ENCODE measurements around the gene DUSP28.

The DUSP28 gene

DNA sequence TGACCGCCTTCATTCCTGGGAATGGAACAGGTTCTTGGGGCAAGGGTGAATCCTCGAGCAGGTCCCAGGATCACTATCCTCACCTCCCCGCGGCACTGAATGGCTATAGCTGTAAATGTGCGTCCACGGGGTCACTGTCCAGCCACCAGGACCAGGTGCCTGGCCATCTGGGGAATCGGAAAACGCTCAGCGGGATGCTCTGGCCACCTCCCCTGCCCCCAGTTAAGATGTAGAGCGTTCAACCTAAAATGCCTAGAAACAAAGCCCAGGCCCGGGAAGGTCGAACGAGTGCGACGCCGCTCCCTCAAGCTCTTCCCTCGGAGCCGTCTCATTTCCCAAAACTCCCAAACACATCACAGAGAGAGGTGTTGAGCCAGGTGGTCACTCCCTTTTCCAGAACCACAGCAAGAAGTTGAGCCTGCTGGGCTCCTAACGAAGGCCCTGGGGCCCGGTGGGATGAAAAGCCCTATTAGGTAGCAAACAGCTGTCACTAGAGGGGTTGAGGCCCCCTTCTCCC is 25.6 kb downstream of the DUSP28 start:
- DNase-seq (ENCODE audit: low read depth in 3 of 3): no peak

DNA sequence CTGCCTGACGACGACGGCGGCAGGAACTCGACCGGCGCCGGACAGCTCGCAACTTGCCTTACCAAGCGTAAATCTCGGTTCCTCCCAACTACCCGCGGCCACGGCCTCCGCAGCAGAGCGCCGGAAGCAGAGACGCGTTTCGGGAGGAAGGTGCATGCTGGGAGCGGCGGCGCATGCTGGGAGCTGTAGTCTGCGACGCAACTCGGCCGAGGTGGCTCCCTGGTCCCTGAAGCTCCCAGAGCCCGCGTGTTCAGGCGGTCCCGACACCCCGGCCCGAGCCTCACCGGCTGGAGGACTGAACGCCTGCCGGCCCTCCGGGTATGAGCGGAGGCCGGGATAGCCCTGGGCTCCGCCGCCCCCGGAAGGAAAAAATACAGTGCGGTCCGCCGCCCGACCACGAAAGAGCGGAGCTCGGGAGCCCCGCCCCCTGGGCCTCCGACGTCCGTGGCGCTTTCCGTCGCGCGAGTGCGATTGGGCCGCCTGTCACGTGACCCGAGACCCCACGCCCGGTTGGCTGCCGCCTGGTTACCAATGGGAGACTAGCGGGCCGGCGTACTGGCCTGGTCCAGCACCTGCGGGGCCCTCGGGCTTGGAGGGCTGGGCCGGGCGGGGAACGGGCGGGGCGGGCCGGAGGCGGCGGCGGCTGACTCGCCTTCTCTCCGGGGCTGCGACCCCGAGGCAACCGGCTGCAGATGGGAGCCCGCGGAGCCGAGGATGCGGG is 26.2 kb downstream of the DUSP28 start, which contains the start of gene CAPN10:
CAPN10 (plus strand) TSS at position 537 of the 721 bp plus-strand sequence; CDS start at position 715, 178 bp downstream.
- peak; percentile 93 to 97 (median 93) for DNase-seq (ENCODE audit: low read depth in 3 of 3)

DNA sequence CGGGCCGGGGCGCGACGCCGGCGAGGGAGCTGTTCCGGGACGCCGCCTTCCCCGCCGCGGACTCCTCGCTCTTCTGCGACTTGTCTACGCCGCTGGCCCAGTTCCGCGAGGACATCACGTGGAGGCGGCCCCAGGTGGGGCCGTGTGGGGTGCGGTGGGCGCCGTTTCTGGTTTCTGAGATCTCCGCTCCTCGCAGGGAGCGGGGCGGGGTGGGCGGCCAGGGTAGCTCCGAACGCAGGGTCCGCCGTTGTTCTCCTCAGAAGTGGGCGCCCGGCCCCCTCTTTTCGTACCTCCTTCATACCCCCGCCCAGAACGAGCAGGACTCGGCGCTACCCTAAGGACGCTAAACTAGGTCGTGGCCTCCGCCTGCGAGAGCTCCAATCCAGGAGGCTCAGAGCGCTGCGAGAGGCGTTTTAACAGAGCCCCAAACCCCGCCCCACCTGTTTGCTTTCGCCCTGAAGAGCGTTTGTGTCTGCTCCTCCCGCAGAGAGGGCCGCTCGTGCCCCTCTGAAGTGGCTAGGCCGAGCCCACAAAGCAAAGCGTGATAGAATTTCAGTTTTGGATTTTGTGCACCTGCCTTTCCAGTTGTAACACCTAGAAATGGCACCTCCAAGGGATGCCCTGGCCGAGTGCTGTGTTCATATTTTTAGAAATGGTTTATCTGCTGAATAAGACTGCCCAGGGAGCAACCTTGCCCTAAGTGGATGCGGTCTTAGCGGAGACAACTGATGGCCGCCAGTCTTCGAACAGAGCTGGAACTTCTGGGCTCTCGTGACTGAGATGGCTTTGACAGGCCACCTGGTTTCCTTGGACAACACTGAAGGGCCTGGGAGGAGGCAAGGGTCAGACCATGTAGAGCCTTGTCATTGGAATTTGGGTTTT is 27.0 kb downstream of the DUSP28 start:
- DNase-seq (ENCODE audit: low read depth in 3 of 3): peak in 1 of 3 donors; percentile 52

DNA sequence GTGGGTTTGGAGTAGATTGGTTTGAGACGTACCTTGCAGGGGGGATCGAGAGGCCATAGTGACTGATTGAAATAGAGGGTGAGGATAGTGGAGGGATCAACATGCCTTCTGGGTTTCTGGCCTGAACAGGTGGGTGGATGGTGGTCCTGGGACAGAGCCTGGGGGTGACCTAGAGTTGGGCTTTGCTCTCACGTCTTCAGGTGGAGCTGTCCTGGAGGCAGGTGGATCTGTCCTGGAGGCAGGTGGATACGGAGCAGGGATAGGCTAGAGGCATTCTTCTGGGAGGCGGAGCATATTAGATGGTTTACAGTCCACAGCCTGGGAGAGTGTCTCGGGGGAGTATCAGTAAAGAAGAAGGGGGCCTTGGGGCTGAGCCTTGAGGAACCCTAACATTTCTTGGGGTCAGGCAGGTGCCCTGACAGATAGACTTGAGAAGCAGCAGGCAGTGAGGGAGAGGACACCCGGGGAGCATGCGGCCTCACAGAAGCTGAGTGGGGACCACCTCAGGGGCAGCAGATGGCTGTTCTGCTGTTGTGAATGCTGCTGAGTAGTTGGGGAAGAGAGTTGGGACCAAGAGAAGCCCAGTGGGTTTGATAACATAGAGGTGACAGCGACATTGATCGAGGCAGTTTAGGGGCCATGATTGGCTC is 28.0 kb downstream of the DUSP28 start:
- DNase-seq (ENCODE audit: low read depth in 3 of 3): no peak

DNA sequence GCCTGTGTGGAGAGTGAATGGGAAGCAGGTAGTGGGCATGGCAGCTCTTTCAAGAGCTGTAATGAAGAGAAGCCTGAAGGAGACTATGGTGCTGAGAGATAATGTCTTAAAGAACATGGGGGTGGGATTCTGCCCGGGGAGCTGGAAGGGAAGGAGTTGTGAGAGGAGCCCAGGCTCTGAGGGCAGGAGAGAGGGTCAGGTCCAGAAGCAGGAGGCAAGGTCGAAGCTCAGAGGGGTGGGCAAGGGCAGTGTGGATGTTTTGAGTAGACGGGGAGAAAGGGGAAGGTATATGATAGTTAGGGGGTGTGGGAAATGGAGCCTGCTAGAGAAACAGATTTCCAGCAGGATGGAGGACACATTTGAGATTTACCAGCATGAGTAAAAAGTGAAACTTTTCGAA is 28.5 kb downstream of the DUSP28 start:
- no peak for DNase-seq (ENCODE audit: low read depth in 3 of 3)

DNA sequence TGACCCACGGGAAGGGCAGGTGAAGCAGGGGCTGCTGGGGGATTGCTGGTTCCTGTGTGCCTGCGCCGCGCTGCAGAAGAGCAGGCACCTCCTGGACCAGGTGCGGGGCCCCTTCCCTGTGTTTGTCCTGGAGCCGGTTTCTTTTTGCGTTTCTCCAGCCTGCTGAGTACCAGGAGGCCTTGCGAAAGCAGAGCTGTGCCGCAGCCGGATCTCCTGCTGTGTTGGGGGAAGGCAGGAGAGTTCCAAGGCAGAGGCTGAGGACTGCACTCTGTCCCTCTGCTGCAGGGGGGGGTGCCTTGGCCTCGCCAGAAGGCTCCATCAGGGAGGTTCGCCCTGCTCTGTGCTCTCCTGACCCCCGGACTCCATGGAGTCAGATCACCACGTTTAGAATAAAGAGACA is 29.2 kb downstream of the DUSP28 start:
- DNase-seq (ENCODE audit: low read depth in 3 of 3): no peak

DNA sequence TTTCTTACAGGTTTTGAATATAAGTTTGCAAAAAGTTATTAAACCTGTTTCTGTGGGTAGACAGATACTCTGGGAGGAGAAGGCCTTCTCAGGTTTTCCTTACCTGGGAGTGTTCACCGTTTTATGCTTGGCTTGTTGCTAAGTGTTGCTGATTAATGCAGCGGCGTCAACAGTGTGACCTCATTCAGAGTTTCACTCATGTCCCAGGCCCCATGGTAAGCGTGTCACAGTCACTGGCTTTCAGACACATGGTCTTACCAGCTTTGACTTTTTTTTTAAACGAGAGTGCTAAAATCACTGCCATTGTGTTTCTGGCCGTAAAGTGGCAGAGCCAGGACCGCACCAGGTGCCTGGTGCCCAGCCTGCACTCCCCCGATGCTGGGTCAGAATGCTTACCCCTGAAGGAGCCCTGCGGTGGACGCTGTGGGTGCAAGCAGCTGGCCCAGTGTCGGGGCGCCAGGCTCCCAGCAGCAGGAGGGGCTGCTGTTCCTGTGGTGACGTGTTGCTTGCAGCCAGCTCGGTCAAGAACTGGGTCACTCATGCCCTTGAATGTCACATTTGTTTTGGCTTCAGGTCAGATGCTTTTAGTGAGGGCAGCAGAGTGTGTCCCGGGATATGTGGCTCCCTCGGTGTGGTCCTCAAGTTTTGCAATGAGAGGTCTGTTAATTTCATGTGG is 29.8 kb downstream of the DUSP28 start:
- no peak for DNase-seq (ENCODE audit: low read depth in 3 of 3)

DNA sequence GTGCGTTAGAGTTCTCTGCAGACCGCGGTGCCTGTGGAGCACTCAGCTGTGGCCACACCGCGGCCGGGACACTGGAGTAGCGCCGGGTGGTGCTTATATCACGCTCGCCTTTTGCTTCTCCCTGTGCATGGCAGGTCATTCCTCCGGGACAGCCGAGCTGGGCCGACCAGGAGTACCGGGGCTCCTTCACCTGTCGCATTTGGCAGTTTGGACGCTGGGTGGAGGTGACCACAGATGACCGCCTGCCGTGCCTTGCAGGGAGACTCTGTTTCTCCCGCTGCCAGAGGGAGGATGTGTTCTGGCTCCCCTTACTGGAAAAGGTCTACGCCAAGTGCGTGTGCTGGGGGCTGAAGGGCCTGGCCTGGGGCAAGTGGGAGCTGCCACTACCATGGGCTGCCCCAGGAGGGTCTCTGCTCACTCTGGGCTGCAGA is 30.5 kb downstream of the DUSP28 start:
- no peak for DNase-seq (ENCODE audit: low read depth in 3 of 3)

DNA sequence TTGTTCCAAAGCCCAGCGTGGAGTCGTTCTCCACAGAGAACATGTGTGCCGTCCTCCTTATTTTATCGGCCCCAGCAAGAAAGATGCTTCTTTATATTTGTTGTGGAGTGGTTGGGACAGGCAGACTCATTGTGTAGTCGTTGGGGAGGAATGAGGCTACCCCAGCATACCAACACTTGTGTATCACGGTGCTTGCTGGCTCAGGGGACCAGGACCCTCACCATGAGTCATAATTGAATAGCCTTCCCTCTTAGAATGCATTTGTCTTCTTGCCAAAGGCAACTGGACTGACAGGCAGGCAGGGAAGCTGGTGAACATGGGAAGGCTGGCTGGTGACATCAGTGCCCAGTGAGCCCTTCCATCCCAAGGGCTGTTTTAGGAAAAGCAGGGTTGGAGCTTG is 31.1 kb downstream of the DUSP28 start:
- DNase-seq (ENCODE audit: low read depth in 3 of 3): no peak

DNA sequence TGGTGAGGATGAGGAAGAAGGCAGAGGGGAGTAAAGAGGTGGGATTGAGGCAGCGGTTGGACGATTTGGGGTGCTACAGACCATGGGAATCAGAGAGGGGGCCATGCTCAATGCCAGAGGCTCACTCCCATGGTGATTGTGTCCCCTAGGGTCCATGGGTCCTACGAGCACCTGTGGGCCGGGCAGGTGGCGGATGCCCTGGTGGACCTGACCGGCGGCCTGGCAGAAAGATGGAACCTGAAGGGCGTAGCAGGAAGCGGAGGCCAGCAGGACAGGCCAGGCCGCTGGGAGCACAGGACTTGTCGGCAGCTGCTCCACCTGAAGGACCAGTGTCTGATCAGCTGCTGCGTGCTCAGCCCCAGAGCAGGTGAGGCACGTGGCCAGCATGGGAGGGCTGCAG is 31.6 kb downstream of the DUSP28 start:
- DNase-seq (ENCODE audit: low read depth in 3 of 3): no peak

DNA sequence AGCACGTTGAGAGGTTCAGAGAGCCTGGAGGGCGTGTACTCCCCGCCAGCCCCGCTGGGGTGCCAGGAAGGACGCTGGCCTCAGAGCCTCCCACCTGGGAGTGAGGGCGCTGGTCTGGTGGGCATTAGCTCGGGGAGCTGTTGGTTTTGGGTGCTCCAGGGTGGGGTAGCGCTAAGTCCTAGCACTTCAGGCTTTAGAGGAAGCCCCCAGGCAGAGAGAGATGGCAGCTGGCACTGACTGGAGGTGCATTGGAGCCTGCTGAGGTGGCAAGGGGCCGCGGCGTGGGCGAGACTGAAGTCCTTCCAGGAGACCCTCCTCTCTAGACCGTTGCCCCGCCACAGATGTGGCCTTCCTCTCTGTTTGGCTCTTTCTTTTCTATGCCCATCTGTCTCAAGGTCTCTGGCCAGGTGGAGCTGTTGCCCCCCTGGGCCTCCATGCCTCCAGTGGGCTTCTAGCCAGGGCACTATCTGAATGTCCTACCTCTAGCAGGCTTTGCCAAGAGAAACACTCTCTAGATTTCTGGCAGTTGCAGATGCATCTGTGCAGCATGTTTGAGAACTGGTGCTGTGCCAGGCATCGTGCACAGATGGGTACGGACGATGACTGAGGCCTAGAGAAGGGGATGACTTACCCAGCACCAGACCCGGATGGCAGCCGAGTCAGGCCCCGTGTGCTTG is 33.0 kb downstream of the DUSP28 start:
- DNase-seq (ENCODE audit: low read depth in 3 of 3): no peak

DNA sequence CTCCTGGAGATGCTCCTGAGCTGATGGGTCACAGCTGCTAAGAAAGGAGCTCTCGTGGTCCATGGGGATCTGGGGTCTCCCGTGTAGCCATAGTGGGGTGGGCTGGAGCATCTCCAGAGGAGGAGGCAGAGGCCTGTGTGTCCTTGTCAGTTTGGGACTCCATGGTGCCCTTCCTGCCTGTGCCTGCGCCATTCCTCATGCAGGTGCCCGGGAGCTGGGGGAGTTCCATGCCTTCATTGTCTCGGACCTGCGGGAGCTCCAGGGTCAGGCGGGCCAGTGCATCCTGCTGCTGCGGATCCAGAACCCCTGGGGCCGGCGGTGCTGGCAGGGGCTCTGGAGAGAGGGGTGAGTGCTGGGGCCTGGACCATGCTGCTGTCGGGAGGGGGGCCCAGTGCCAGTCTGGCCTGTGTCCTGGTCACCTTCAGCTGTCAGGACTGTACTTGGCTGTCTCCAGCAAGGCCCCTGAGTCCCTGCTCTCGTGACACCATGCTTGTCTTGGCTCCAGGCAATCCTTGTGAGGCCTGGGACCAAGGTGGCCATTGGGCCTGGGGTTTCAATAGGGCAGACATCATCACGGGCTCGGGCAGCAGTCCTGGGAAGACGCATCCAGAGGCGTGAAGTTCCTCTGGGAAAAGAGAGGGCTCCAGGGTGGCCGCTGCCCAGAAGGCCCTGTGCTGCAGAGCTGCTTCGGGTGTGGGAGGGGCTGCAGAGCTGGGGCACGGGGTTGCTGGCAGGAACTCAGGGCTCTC is 33.7 kb downstream of the DUSP28 start:
- no peak for DNase-seq (ENCODE audit: low read depth in 3 of 3)

DNA sequence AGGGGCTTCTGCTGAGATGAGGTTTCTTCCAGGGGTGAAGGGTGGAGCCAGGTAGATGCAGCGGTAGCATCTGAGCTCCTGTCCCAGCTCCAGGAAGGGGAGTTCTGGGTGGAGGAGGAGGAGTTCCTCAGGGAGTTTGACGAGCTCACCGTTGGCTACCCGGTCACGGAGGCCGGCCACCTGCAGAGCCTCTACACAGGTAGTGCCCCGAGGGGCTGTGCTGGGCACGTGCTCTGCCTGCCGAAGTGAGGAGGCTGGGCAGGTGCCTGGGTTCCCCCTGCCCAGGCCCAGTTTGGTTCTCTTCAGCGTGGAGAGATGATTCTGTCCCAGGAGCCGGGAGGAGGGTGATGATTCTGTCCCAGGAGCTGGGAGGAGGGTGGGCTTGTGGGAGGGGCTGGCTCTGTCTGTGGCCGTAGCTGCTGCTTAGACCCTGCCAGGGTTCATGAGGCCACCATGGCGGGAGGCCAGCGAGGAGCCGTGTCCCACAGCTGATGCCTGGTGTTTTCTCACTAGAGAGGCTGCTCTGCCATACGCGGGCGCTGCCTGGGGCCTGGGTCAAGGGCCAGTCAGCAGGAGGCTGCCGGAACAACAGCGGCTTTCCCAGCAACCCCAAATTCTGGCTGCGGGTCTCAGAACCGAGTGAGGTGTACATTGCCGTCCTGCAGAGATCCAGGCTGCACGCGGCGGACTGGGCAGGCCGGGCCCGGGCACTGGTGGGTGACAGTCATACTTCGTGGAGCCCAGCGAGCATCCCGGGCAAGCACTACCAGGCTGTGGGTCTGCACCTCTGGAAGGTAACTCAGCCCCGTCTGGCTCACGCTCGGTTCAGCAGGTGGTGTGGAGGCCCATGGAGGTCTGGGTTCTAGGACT is 34.6 kb downstream of the DUSP28 start:
- DNase-seq (ENCODE audit: low read depth in 3 of 3): no peak

DNA sequence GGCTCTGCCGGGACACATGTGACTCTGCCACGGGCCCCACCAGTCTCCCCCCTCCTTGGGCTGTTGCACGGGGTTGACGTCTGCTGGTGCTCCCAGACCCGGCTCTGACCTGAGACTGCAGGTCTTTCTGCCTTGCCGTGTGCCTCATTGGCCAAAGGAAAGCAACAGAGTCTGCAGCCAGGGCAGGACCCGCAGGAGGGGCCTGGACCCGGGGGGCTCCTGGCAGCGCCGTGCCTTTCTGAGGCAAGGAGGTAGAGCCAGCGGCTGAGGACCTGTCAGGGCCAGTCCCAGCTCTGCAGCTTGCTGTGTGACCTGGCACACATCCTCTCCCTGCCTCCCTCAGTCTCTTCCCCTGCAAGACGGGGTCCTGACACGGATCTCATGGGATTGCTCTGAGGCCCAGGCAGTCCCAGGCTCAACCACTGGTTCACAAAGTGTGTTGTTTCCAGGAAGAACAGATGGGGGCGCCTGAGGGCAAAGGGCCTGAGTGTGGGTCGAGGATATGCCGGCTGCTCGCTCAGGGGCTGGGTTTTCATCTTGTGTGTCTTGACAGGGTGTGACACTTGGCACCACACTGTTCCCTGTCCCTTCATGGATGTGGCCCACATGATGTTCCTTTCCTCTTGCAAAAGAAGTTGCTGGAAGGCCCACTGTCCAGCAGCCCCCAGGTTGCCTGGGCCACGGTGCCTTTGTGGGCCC is 35.4 kb downstream of the DUSP28 start:
- DNase-seq (ENCODE audit: low read depth in 3 of 3): peak in 1 of 3 donors; percentile 22

DNA sequence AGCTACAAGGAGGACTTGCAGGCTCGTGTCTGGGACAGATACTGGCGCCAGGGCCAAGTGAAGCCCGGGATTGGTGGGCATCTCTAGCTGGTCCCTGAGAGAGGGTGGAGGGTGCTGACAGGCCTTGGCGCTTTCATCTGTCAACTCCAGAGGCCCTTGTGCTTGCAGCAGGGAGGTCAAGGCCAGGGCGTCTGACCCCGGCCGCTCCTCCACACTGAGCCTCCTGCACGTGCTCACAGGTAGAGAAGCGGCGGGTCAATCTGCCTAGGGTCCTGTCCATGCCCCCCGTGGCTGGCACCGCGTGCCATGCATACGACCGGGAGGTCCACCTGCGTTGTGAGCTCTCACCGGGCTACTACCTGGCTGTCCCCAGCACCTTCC is 35.9 kb downstream of the DUSP28 start:
- no peak for DNase-seq (ENCODE audit: low read depth in 3 of 3)

DNA sequence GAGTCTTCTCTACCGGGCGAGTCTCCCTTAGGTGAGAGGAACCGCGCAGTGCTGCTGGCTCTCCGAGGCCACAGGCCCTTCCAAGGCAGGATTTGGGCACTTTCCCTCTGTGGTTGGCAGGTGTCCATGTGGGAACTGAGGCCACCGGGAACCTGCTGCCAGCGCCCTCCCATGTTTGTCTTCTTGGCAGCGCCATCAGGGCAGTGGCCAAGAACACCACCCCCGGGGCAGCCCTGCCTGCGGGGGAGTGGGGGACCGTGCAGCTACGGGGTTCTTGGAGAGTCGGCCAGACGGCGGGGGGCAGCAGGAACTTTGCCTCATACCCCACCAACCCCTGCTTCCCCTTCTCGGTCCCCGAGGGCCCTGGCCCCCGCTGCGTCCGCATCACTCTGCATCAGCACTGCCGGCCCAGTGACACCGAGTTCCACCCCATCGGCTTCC is 36.4 kb downstream of the DUSP28 start:
- DNase-seq (ENCODE audit: low read depth in 3 of 3): no peak

DNA sequence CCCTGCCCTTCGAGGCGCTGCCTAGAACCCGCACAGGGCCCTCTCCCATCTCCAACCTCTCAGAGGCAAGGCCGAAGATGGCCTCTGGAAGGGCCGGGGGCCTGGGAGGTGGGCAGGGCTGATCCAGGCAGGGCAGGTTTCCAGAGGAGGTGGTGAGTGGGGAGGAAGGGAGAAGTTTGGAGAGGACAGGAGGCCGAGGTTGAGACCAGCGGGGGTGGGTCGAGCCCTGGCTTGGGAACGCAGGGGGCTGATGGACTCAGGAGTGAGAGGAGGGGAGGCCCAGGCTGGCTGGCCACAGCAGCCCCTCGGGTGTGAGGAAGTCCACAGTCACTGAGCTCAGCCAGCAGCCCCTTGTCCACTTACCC is 36.9 kb downstream of the DUSP28 start:
- DNase-seq (ENCODE audit: low read depth in 3 of 3): no peak

DNA sequence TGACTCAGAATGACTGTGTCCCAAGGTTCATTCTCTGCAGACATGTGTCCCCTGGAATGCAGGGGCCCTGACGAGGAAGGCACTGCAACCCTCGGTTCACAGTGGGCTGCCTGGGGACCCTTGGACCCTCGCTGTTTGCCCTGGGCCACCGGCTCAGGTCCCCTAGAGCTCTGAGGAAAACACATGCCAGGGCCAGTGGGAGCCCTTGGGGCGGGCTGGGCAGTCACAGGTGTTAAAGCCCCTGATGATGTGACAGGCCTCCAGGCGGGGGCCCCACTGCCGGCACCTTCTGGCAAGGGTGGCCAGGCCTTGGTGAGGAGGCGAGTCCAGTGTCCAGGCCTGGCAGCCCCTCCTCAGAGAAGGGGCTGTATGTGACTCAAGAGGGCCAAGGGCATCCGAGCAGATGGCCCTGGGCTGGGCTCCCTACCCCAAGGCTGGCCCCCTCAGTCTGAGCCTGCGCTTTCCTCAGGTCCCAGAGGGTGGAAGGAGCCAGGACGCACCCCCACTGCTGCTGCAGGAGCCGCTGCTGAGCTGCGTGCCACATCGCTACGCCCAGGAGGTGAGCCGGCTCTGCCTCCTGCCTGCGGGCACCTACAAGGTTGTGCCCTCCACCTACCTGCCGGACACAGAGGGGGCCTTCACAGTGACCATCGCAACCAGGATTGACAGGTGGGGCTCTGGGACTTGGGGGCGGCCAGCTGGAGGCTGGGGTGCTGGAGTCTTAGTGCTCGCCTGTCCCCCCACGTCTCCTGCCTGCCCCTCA is 37.4 kb downstream of the DUSP28 start:
- no peak for DNase-seq (ENCODE audit: low read depth in 3 of 3)

Measured in stimulated activated CD4-positive, alpha-beta T cell treated with anti-CD3 and anti-CD28 coated beads, TNF-alpha, amount 100 ng/mL, for 48 hours (primary cell).